SU-DHL-6 (cell line): ENCODE data around the gene TECPR2.

Source experiments
- CTCF ChIP-seq: fragments of 200-600 bp; sonication (generic); IDR thresholded peaks from one replicate; pipeline ENCODE4 v1.5.1; 2017; ENCODE audit warnings: antibody characterized with exemption, mild to moderate bottlenecking, low read length, moderate library complexity; ENCODE audit not compliant: insufficient read depth, poor library complexity, severe bottlenecking
- EZH2phosphoT487 ChIP-seq: fragments of 200-600 bp; sonication (generic), shearing (Covaris generic); conservative IDR thresholded peaks from 2 replicates; pipeline ENCODE4 v1.6.1; 2018; ENCODE audit warnings: mild to moderate bottlenecking, antibody characterized with exemption, low read length, moderate library complexity, mixed read lengths

- TF ChIP-seq CTCF (no peak), EZH2phosphoT487 (no peak)
Observed at GRCh38 chr14:102523569-102524450, 161.1 kb downstream of the TECPR2 start.
